VCaP (cell line): ENCODE measurements around the gene RGS17.
"Not testable (repeated sequence)": the region's sequence is repeated elsewhere in the genome, so short reads cannot be mapped to it uniquely, and the experiment has no call there.

ENCODE experiments used
- H3K27ac ChIP-seq: fragments of 450-650 bp; 2 replicates; pipeline ENCODE4 v1.5.1; 2017
- CTCF ChIP-seq: fragments of 450-650 bp; conservative IDR thresholded peaks from 2 replicates; pipeline ENCODE4 v1.5.1; 2017; ENCODE audit warnings: mild to moderate bottlenecking, moderate library complexity

Gene RGS17

DNA sequence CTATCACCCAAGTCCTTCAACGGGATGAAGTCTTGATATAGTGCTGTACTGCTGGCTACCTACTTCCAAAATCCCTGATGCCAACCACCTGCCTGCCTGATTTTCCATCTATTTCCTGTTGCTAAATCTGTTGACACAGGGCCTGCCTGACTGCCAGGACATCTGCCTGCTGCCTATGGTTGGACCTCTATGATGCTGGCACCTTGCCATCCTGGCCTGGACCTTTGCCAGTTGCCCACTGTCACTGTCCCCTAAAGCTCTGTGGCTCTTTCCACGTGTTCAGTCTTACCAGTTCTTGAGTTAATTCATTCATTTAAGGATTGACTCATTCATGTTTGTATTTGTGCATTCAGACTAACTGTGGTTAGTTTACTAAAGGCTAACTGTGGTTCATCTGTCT lies 9.2 kb upstream of the RGS17 start:
- TF ChIP-seq CTCF = no peak
- peak overlapping the region; percentile 38; the same call in 1 of the 2 replicates for H3K27ac ChIP-seq

DNA sequence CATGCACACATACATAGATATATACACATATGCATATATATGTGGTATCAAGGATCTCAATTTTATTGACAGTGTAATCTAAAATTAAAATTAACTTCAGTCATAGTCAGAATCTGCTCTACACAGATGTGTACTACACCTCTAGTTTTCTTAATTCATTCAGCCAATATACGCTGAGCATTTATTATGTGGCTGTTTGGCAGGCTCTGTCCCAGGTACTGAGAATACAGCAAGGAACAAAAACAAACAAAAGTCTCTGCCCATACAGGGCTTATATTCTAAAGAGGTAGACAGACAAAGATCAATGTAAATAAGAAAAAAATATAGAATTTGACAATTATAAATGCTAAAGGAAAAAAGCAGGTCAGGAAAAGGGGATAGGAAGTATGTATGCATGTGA lies 7.8 kb upstream of the RGS17 start:
- TF ChIP-seq CTCF = no peak
- H3K27ac ChIP-seq = no peak overlapping the region

DNA sequence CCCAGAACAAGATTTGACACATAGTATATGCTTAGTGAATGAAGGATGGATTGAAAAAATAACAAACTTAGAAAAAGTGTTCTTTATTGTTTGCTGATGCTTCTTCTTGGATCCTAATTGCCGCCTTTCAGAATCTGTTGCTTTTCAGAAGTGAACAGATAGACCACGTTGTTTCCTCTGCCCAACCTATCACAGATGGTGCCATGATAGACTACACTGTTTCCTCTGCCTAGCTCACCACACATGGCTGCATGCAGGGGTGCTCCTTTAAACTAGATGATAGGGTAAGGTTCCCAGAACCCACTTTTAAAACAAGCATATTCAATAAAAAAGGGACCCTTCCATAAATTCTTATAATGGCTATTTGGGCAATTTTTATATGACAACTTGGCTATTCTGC lies 4.6 kb upstream of the RGS17 start:
- no peak for TF ChIP-seq CTCF
- H3K27ac ChIP-seq = no peak overlapping the region

DNA sequence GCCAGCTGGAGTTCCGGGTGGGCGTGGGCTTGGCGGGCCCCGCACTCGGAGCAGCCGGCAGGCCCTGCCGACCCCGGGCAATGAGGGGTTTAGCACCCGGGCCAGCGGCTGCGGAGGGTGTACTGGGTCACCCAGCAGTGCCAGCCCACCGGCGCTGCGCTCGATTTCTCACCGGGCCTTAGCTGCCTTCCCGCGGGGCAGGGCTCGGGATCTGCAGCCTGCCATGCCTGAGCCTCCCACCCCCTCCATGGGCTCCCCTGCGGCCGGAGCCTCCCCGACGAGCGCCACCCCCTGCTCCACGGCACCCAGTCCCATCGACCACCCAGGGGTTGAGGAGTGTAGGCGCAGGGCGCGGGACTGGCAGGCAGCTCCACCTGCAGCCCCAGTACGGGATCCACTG lies 2.6 kb upstream of the RGS17 start:
- H3K27ac ChIP-seq = not testable (repeated sequence)

GRCh38 chr6:153130515-153131036 lies 506 bp downstream of the RGS17 start:
- TF ChIP-seq CTCF = no peak
- peak overlapping the region; percentile 81 for H3K27ac ChIP-seq

GRCh38 chr6:153129873-153130514 lies 1.1 kb downstream of the RGS17 start:
- TF ChIP-seq CTCF = no peak
- peak overlapping the region; percentile 81 for H3K27ac ChIP-seq

- TF ChIP-seq CTCF = no peak
- H3K27ac ChIP-seq = peak overlapping the region; percentile 94
These were observed 4.9 kb downstream of the RGS17 start for GRCh38 chr6:153126218-153126617.

DNA sequence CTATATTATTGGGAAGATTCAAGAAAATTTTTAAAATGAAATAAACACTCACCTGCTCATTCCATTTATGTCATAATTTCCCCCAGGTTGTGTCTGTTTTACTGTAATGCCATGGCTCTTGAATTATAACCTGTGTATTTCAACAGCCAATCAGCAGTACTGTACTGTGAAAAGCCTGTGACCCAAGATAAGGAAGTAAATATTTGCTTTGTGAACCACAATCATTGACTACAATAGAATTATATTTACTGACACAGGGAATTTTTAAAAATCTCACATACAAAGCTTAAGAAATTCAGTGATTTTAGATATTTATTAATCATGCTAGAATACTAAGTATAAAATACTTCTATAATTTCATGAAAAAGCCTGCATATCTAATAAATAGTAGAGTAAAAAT lies 6.0 kb downstream of the RGS17 start:
- H3K27ac ChIP-seq = peak overlapping the region; percentile 94
- TF ChIP-seq CTCF = no peak
